HG03469 (cell line): ENCODE data around the gene YIPF3.
"Not testable (repeated sequence)": the region's sequence is repeated elsewhere in the genome, so short reads cannot be mapped to it uniquely, and the experiment has no call there.

ENCODE experiments used
- ATAC-seq: cut with Tn5 transposase; IDR thresholded peaks from one replicate; pipeline ENCODE4 v1.9.1; 2021; ENCODE audit warnings: mild to moderate bottlenecking, moderate library complexity, moderate number of reproducible peaks; ENCODE audit not compliant: unreplicated experiment

YIPF3 gene

GRCh38 chr6:43467265-43467664 is 49.5 kb downstream of the YIPF3 start:
- ATAC-seq = not testable (repeated sequence)

DNA sequence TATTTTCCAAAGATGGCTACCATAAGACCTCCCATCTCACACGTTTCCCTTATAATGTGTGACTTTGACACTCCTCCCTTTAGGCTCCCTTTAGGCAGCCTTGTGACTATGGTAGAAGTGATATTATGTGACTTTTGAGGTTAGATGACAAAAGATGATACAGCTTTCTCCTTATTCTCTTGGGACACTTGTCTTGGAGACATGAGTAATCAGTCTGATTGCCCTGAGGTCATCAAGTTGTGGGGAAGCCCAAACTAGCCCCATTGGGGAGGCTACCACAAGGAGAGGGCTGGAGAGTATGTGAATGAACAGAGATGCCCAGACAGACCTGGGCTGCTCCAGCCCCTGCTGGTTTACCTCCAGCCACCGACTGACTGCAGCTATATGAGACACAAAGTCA is 50.8 kb downstream of the YIPF3 start:
- no peak for ATAC-seq

DNA sequence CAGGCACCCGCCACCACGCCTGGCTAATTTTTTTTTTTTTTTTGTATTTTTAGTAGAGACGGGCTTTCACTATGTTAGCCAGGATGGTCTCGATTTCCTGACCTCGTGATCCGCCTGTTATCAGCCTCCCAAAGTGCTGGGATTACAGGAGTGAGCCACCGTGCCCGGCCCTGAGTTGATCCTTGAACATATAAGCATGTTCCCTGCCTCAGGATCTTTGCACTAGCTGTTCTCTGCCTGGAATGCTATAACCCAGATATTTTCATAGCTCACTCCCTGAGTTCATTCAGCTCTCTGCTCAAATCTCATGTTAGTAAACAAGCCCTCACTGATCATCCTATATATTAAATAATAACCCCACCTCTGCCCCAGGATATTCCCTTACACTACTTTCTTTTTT is 52.4 kb downstream of the YIPF3 start:
- no peak for ATAC-seq

GRCh38 chr6:43461936-43462335 is 54.8 kb downstream of the YIPF3 start:
- no peak for ATAC-seq
